HG03045 (cell line): ENCODE data around the gene CNTNAP2.
"Not testable (repeated sequence)": the region's sequence is repeated elsewhere in the genome, so short reads cannot be mapped to it uniquely, and the experiment has no call there.

Source experiments
- ATAC-seq: cut with Tn5 transposase; IDR thresholded peaks from one replicate; pipeline ENCODE4 v1.9.1; 2021; ENCODE audit warnings: mild to moderate bottlenecking, moderate library complexity; ENCODE audit not compliant: unreplicated experiment

CNTNAP2 gene

DNA sequence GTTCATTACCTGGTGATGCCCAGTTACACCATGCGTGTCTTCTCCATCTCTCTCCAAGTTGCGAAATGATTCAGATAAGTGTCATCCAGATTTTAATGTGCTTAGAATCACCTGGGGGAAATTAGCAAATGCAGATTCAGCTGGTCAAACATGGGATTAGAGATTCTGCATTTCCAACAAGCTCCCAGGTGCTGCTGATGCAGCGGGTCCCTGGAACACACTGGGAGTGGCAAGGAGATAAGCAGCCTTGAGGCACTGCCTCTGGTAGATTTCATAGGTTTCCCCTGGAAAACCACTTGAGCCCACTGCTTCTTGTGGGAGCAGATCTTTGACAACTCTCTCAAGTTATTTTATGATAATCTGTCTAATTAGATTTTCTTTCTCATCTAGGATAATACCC, 2278.0 kb downstream of the CNTNAP2 start:
- no peak for ATAC-seq

- ATAC-seq = no peak
Measured at GRCh38 chr7:148395352-148395811, 2278.8 kb downstream of the CNTNAP2 start.

- ATAC-seq = no peak
Measured at GRCh38 chr7:148395990-148396716, 2279.6 kb downstream of the CNTNAP2 start.

GRCh38 chr7:148397056-148397455, 2280.5 kb downstream of the CNTNAP2 start:
- ATAC-seq = no peak

GRCh38 chr7:148397551-148397950, 2280.9 kb downstream of the CNTNAP2 start:
- ATAC-seq = no peak

DNA sequence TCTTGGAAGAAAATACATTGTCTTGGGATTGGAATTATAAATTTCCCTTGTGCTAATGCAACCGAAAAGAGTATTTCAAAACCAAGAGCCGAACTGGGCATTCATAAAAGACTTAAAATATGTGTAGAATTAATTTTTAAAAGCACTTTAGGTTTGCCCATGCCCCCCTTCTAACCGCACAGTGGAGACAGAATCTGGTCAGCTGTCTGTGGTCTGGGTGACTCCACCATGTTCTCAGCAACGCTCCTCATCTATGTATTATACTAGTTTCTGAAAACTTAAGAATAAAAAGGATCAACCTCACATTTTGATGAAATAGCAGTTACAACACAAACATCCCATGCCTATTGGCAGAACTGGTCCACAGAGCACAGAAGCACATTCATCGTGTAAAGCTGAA, 2281.4 kb downstream of the CNTNAP2 start:
- no peak for ATAC-seq

GRCh38 chr7:148398844-148399365, 2282.3 kb downstream of the CNTNAP2 start:
- peak; percentile 88 for ATAC-seq

DNA sequence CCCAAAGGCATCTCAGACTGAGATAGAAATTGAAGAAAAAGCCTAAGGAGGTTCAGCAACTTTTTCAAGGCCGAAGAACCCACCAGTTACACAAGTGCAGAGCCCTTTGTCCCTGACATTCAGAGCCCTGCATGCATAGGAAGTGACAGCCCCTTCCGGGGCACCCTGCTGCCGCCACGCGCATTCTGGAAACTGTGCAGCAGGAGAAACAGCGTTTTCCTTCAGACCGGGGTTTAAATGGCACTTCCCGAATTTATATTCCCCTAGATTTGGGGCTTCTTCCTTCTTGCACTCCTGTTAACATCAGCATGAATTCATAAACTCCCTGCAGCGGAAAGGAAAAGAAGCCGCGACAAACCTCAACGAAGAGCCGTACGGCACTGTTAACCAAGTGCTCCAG, 2283.5 kb downstream of the CNTNAP2 start:
- no peak for ATAC-seq

DNA sequence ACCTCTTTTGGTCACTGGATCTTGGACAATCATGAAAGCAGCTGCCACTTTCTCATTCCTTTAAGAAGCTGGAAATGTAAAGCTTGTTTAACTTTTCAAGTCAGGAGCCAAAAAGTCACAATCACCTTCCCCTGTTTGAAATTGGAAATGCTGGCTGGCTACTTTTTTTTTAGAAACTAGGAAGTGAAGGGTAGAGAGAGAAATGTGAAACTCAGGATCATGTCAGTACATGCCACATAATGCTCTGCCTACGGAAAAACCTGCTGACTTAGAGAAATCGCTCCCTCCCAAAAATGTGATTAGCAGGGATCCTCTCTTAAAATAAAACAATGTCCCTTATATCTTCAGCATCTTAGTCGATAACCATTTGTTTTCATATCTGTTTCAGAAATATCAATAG, 2285.6 kb downstream of the CNTNAP2 start:
- no peak for ATAC-seq

DNA sequence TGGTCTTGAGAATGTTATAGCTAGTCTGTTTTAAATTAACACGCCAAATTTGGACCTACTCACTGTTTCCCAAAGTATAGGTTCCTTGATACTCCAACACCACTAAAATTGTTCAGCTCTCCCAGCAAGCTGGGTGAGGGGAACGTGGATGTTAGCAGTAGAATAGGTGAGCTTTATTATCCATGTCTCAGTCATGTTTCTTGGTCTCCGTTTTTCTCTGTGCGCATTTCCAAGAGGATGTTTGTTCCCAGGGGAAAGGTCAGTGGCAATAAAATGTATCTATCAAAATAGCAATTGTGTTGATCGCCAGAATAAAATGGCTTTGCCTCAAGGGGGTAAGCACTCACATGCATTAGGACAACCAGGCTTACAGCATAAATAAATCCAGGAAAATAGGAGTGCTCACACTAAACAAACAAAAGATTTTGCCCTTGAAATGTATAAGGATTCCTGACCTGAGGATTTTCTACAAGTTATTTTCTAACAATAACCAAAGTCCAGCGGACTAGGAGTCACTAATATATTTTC, 2286.9 kb downstream of the CNTNAP2 start:
- no peak for ATAC-seq

DNA sequence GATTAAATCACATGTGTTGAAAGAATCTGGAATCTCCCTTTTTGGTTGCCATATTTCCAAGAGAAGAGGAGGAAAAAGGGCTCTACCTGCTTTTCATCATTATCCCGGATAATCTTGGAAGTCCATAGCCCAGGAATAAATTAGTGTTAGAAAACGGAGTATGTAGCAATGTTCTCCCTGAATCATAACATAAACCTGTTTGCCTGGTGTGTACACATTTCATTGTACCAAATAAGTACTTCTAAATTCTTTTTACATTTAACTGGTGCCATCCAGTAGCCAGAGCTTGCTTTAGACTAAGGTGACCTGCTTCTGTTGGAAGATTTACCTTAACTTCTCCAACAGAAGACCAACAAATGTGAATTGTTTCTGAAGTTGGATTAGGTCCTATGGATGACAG, 2291.7 kb downstream of the CNTNAP2 start:
- ATAC-seq = no peak

DNA sequence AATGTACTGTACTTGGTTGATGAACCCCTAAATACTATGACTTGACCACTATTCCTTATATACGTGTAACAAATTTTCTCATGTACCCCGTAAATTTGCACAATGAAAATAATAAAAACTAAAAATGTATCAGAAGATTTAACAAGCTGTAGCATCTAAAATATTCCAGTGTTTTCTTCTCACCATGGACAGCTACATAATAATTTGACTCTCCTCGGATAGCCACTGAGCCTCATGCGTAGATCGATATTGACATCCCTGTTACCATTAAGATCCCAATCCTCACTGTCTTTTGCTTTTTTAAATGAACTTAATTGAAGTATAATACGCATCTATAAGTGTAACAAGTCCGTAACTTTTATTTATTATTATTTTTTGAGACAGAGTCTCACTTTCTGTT, 2294.3 kb downstream of the CNTNAP2 start:
- no peak for ATAC-seq

- no peak for ATAC-seq
Measured at GRCh38 chr7:148412691-148413090, 2296.1 kb downstream of the CNTNAP2 start.

DNA sequence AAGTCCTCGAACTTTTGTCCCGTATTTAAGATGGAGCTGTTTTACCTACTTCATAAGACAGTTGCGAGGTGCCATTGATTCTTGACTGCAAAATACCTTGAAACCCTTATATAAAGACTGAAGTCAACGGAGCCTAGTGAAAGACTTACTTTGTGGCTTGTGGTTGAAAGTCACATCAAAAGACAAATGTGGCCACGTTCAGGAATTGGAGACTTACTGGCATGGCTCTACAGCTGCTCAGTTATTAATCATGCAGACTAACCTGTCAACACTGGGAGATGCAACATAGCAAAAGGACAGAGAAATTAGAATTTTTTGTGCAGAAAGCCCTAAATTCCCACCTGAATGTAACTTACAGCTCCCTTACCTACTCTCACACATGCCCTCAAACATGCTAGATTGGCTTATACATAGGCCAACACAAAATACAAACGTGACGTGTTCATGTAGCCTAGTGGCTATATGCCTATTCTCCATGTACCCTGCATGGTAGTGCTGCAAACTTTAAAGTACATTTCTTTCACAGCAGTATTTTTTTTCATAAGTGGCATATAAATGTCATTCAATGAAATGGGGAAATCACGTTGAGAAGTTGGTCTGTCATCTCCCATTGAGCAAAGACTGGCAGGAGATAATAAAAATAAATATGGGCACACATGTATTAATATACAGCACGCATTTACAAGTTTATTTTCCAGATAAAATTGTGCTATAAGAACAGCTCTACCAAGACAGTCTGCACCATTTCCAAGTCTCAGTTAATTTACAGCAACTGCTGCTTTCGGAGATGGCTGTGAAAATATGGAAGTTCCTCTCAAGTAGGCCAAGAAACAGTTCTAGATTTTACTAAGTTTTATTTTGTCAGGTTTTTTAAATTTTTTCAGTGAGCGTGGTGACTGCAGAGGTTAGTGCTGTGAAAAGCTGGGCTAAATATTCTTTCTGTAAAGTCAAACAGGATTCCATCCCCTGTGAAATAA, 2303.5 kb downstream of the CNTNAP2 start:
- peak; percentile 62 for ATAC-seq

GRCh38 chr7:148422030-148422429, 2305.4 kb downstream of the CNTNAP2 start:
- no peak for ATAC-seq

GRCh38 chr7:148426393-148426792, 2309.8 kb downstream of the CNTNAP2 start:
- not testable (repeated sequence) for ATAC-seq

DNA sequence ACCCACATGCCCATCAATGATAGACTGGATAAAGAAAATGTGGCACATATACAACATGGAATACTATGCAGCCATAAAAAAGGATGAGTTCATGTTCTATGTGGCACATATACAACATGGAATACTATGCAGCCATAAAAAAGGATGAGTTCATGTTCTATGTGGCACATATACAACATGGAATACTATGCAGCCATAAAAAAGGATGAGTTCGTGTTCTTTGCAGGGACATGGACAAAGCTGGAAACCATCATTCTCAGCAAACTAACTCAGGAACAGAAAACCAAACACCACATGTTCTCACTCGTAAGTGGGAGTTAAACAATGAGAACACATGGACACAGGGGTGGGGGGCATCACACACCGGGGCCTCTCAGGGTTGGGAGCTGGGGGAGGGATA, 2314.1 kb downstream of the CNTNAP2 start:
- not testable (repeated sequence) for ATAC-seq

DNA sequence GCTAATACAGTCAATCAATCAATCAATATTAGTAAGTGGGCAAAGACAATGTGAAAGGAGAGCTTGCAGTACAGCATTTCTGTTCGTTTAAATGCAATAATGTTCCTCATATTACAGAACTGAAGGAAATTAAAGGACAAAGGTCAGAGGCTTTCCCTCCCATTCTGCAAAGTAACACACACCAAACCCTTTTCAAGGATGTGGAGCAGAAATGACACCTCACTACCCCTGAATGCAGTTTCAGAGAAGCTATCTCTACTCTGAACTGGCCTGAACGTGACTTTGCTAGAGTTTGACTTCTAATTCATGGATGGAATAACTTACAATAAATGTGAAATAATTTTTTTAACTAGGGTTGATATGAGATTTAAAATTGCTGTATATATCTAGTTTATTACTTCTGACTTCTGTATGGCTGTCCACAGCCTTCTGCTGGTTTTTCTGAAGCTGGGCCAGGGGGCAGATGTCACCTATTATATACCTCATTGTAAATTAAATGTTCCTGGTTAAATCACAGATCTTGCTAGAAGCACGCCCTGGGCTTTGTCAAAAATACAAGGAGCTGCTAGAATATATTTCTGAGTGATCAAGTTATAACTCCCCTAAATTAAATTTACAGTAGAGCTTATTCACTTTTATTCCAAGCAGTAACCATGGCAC, 2317.1 kb downstream of the CNTNAP2 start:
- ATAC-seq = no peak

GRCh38 chr7:148434181-148434757, 2317.7 kb downstream of the CNTNAP2 start:
- no peak for ATAC-seq

GRCh38 chr7:148434887-148435286, 2318.3 kb downstream of the CNTNAP2 start:
- ATAC-seq = no peak
